CD4-positive, alpha-beta memory T cell (primary cell): ENCODE data around the gene CAPNS1. TPM values are rescaled to one million over a fixed set of nuclear protein-coding genes. Genes with fewer than 3 reads are reported as not detected.
A peak's percentile ranks its signal among the peaks of the same experiment; 100 is the strongest.

Experiments used
- CTCF ChIA-PET: fragments of 350-600 bp; sonication (Branson Sonifier 250); formaldehyde crosslinking; loops from one replicate; lab custom pipeline; 2021; ENCODE audit warnings: inconsistent platforms; ENCODE audit not compliant: partially characterized antibody; lab: Charles Lee
- POLR2A ChIA-PET: fragments of 350-600 bp; sonication (Branson Sonifier 250); formaldehyde crosslinking; loops from one replicate; lab custom pipeline; 2021; ENCODE audit not compliant: partially characterized antibody; lab: Charles Lee
- DNase-seq, 5 donors: peaks; one replicate each; pipeline versions ENCODE4 v3.0.0 to v3.0.0-alpha.2; 2020 to 2022; ENCODE audit warnings: mixed read lengths in 1 of 5
- H3K27ac ChIP-seq: one replicate; pipeline ENCODE4 v1.7.0; 2013; ENCODE audit warnings: low read depth, low read length
- H3K27me3 ChIP-seq: 2 replicates; pipeline ENCODE4 v1.7.0; 2013; ENCODE audit warnings: mild to moderate bottlenecking, low read length, moderate library complexity; ENCODE audit not compliant: insufficient read depth
- H3K36me3 ChIP-seq: 2 replicates; pipeline ENCODE4 v1.7.0; 2013; ENCODE audit warnings: mild to moderate bottlenecking, low read length, moderate library complexity; ENCODE audit not compliant: insufficient read depth
- H3K4me1 ChIP-seq: 2 replicates; pipeline ENCODE4 v1.7.0; 2013; ENCODE audit warnings: mild to moderate bottlenecking, low read length, moderate library complexity; ENCODE audit not compliant: insufficient read depth
- H3K4me3 ChIP-seq, 2 donors: one replicate each; pipeline ENCODE4 v1.7.0; 2013; ENCODE audit warnings: low read length in 2 of 2, mild to moderate bottlenecking in 1 of 2
- H3K9me3 ChIP-seq, 2 donors: one replicate each; pipeline ENCODE4 v1.7.0; 2013; ENCODE audit warnings: low read length in 2 of 2, control low read depth in 1 of 2; ENCODE audit not compliant: control insufficient read depth in 1 of 2
- H3K27ac Mint-ChIP-seq, 7 donors: one replicate each; pipeline ENCODE4 v1.8.0; 2020 to 2021; ENCODE audit warnings: mixed read lengths in 7 of 7, mild to moderate bottlenecking in 6 of 7, inconsistent platforms in 3 of 7, moderate library complexity in 3 of 7
- H3K27me3 Mint-ChIP-seq, 2 donors: one replicate each; pipeline ENCODE4 v1.8.0; 2020 to 2021; ENCODE audit warnings: mixed read lengths in 2 of 2
- H3K36me3 Mint-ChIP-seq, 2 donors: one replicate each; pipeline ENCODE4 v1.8.0; 2020 to 2021; ENCODE audit warnings: mixed read lengths in 2 of 2, inconsistent platforms in 1 of 2, mild to moderate bottlenecking in 1 of 2
- H3K4me1 Mint-ChIP-seq, 4 donors: one replicate each; pipeline ENCODE4 v1.8.0; 2020 to 2021; ENCODE audit warnings: mixed read lengths in 4 of 4, mild to moderate bottlenecking in 1 of 4
- H3K4me3 Mint-ChIP-seq, 8 donors: one replicate each; pipeline ENCODE4 v1.8.0; 2020 to 2021; ENCODE audit warnings: mixed read lengths in 8 of 8, mild to moderate bottlenecking in 7 of 8, moderate library complexity in 6 of 8, inconsistent platforms in 3 of 8
- H3K9me3 Mint-ChIP-seq, 8 donors: one replicate each; pipeline ENCODE4 v1.8.0; 2020 to 2021; ENCODE audit warnings: mixed read lengths in 8 of 8, mild to moderate bottlenecking in 5 of 8, inconsistent platforms in 3 of 8, moderate library complexity in 1 of 8
- intact Hi-C: fragments of 100-400 bp; cut with micrococcal nuclease; formaldehyde crosslinking; loops from one replicate; pipeline ENCODE4 v1.15.1; 2023
- polyA plus RNA-seq, 2 donors: library from polyadenylated mRNA; unstranded; fragments of 300-500 nt; fragmentation: Illumina TruSeq; gene quantifications; one replicate each; pipeline ENCODE4 v1.2.3, GENCODE V29; 2021
- total RNA-seq, 2 experiments: library from RNA; stranded (reverse); gene quantifications; one replicate each; pipeline ENCODE4 v1.2.3, GENCODE V29; 2021

Gene CAPNS1
- total and polyA plus RNA-seq, 4 experiments from 2014 or later, result 123 to 259 (median 220) TPM

DNA sequence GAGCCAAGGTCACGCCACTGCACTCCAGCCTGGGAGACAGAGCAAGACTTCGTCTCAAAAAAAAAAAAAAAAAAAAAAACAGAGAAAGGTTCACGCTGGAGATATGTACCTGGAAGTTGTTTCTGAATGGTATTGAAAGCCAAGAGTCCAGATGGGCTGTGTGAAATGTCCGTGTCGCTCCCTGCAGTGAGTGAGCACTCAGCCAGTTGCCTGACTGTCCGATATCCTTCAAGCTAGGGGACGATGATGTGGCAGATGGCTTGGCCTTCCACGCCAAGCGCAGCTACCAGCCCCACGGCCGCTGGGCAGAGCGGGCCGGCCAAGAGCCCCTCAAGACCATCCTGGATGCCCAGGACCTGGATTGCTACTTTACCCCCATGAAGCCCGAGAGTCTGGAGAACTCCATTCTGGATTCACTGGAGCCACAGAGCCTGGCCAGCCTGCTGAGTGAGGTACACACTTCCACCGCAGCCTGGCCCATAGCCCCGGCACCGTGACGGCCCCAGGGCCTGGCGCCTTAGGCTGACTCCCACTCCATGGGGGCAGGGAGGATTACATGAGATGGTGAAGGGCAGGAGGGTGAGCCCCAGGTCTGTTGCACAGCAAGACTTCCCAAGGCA is 40.6 kb upstream of the CAPNS1 start:
- no peaks in the 10 kb centered on the region for H3K36me3 Mint-ChIP-seq
- no peaks in the 10 kb centered on the region for H3K27me3 ChIP-seq
- H3K9me3 Mint-ChIP-seq, result peaks cover 0 to 1% (median 0%) of the 10 kb centered on the region in 8 donors
- no peak overlapping the region for H3K4me3 Mint-ChIP-seq
- no peaks in the 10 kb centered on the region for H3K4me1 Mint-ChIP-seq
- H3K9me3 ChIP-seq, result no peaks in the 10 kb centered on the region
- ChIA-PET POLR2A (no interaction called here), CTCF (no interaction called here)
- no peak overlapping the region for H3K4me3 ChIP-seq
- no peaks in the 10 kb centered on the region for H3K27me3 Mint-ChIP-seq
- peak overlapping the region in 1 of 7 donors; percentile 36 for H3K27ac Mint-ChIP-seq
- intact Hi-C loops, result no loop called here
- DNase-seq, result no peak
- no peak overlapping the region for H3K27ac ChIP-seq
- H3K4me1 ChIP-seq, result no peaks in the 10 kb centered on the region
- no peaks in the 10 kb centered on the region for H3K36me3 ChIP-seq

DNA sequence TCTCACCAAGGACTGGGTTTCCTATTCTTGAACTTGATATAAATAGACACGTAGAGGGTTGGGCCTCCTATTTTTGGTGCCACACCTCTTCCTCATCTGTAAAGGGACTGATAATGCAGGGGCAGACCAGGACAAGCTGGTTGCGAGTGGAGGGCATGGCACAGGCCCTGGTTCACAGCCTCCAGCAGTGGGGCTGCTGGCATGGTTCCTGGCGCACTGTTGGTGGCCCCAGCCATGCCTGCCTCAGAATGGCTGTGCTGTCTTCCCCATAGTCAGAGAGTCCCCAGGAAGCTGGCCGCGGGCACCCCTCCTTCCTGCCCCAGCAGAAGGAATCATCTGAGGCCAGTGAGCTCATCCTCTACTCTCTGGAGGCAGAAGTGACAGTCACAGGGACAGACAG is 39.4 kb upstream of the CAPNS1 start:
- Mint-ChIP-seq H3K9me3 (peaks cover 0 to 1% (median 0%) of the 10 kb centered on the region in 8 donors), H3K4me3 (no peak overlapping the region), H3K27me3 (no peaks in the 10 kb centered on the region), H3K4me1 (no peaks in the 10 kb centered on the region), H3K36me3 (no peaks in the 10 kb centered on the region), H3K27ac (peak overlapping the region in 1 of 7 donors; percentile 23)
- Histone ChIP-seq H3K9me3 (no peaks in the 10 kb centered on the region), H3K4me3 (no peak overlapping the region), H3K36me3 (no peaks in the 10 kb centered on the region), H3K4me1 (no peaks in the 10 kb centered on the region), H3K27ac (no peak overlapping the region), H3K27me3 (no peaks in the 10 kb centered on the region)
- POLR2A ChIA-PET, result no interaction called here
- CTCF ChIA-PET, result no interaction called here
- DNase-seq, result no peak
- intact Hi-C loops, result no loop called here

DNA sequence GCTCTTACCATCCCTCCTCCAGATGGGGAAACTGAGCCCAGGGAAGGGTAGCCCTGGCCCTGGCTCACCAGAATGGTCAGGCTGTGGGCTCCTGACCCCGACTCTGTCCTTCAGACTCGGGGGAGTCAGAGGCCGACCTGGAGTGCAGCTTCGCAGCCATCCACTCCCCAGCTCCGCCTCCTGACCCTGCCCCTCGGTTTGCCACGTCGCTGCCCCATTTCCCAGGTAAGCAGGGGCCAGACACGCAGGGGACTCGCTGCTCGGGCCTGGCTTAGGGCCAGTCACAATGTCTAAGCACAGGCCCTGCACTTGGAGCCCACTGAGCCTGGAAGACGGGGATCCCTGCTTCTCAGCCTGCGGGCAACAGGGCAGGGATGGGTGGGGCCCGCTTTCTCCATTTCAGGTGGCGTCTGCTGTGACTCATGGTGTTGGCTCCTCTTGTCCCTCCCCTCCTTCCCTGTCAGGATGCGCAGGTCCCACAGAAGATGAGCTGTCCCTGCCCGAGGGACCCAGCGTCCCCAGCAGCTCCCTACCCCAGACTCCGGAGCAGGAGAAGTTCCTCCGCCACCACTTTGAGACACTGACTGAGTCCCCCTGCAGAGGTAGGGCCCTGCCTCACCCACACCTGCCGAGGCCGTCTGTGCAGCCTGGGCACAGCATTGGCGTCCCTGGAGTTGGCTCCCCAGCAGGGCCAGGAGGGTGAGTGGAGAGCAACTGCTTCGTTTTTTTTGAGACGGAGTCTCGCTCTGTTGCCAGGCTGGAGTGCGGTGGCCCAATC is 38.1 kb upstream of the CAPNS1 start:
- H3K36me3 Mint-ChIP-seq, result peaks cover 0 to 3% of the 10 kb centered on the region in 2 donors
- H3K27ac Mint-ChIP-seq, result no peak overlapping the region
- Histone ChIP-seq H3K36me3 (no peaks in the 10 kb centered on the region), H3K4me3 (no peak overlapping the region), H3K4me1 (no peaks in the 10 kb centered on the region), H3K9me3 (no peaks in the 10 kb centered on the region), H3K27ac (no peak overlapping the region), H3K27me3 (no peaks in the 10 kb centered on the region)
- intact Hi-C loops, result no loop called here
- no peaks in the 10 kb centered on the region for H3K27me3 Mint-ChIP-seq
- peaks cover 0 to 1% (median 0%) of the 10 kb centered on the region in 8 donors for H3K9me3 Mint-ChIP-seq
- H3K4me1 Mint-ChIP-seq, result no peaks in the 10 kb centered on the region
- CTCF ChIA-PET, result no interaction called here
- H3K4me3 Mint-ChIP-seq, result no peak overlapping the region
- no peak for DNase-seq
- POLR2A ChIA-PET, result interaction anchor here (1.3 kb wide), 1 partner anchor 13 kb away, joined by 4 read pairs; the partner anchor contains the start of gene POLR2I

DNA sequence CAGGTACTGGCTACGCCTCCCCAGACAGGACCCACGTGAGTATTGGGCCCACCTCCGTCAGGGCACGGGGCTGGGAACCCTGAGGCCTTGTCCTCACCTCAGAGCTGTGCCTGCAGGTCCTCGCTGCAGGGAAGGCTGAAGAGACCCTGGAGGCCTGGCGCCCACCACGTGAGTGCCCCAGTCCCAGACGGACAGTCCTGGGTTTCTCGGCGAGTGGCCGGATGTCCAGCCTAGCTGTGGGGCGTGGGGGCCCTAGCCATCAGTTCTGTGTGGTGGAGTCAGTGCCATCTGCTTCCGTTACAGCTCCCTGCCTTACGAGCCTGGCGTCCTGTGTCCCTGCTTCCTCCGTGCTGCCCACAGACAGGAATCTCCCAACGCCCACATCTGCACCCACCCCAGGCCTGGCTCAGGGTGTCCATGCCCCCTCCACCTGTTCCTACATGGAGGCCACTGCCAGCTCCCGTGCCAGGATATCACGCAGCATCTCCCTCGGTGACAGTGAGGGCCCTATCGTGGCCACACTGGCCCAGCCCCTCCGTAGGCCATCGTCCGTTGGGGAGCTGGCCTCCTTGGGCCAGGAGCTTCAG is 36.7 kb upstream of the CAPNS1 start:
- Mint-ChIP-seq H3K36me3 (peaks cover 0 to 3% of the 10 kb centered on the region in 2 donors), H3K27ac (no peak overlapping the region), H3K9me3 (peaks cover 0 to 1% (median 0%) of the 10 kb centered on the region in 8 donors), H3K4me3 (no peak overlapping the region), H3K4me1 (no peaks in the 10 kb centered on the region), H3K27me3 (no peaks in the 10 kb centered on the region)
- intact Hi-C loops, result no loop called here
- no peak for DNase-seq
- Histone ChIP-seq H3K27ac (no peak overlapping the region), H3K4me3 (no peak overlapping the region), H3K4me1 (no peaks in the 10 kb centered on the region), H3K9me3 (no peaks in the 10 kb centered on the region), H3K36me3 (no peaks in the 10 kb centered on the region), H3K27me3 (no peaks in the 10 kb centered on the region)
- ChIA-PET POLR2A (interaction anchor here (0.7 to 1.3 kb wide), 2 partner anchors 12 to 89 kb away, joined by 3 to 4 read pairs; partner anchors contain the start of genes ALKBH6 and POLR2I), CTCF (no interaction called here)

DNA sequence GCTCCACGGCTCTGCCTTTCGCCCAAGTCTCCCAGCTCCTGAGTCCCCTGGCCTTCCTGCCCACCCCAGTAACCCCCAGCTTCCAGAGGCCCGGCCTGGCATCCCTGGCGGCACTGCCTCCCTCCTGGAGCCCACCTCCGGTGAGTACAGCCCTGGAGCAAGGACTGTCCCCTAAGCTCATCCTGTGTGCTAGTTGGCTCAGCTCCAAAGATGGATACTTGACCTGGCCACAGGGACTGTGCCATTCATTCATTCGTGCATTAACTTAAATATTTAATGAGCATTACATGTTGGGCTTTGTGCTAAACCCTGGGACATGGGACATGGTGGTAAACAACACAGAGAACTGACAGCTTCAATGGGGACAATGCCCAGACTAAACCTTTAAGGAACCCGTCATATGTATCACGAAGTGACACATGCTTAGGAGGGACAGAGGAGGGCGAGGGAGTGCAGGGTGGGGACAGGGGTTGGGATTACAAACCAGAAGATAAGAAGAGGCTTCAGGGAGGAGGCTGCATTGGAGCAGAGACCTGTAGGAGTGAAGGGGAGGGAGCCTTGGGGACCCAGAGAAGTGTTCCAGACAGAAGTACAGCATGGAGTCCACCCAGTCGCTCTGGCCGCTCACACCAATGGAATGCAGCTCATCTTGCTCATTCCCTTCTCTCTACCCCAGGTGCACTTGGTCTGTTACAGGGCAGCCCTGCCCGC is 35.9 kb upstream of the CAPNS1 start:
- DNase-seq, result no peak
- H3K4me1 ChIP-seq, result no peaks in the 10 kb centered on the region
- ChIA-PET CTCF (no interaction called here), POLR2A (interaction anchor here (3.3 kb wide), 1 partner anchor 12 kb away, joined by 12 read pairs; the partner anchor contains the start of genes POLR2I and TBCB)
- Mint-ChIP-seq H3K9me3 (no peaks in the 10 kb centered on the region), H3K4me3 (no peak overlapping the region), H3K27me3 (no peaks in the 10 kb centered on the region), H3K36me3 (peaks cover 0 to 6% of the 10 kb centered on the region in 2 donors), H3K27ac (peak overlapping the region in 1 of 7 donors; percentile 53), H3K4me1 (no peaks in the 10 kb centered on the region)
- no peaks in the 10 kb centered on the region for H3K9me3 ChIP-seq
- no peaks in the 10 kb centered on the region for H3K27me3 ChIP-seq
- H3K4me3 ChIP-seq, result no peak overlapping the region
- H3K27ac ChIP-seq, result no peak overlapping the region
- intact Hi-C loops, result no loop called here
- no peaks in the 10 kb centered on the region for H3K36me3 ChIP-seq

DNA sequence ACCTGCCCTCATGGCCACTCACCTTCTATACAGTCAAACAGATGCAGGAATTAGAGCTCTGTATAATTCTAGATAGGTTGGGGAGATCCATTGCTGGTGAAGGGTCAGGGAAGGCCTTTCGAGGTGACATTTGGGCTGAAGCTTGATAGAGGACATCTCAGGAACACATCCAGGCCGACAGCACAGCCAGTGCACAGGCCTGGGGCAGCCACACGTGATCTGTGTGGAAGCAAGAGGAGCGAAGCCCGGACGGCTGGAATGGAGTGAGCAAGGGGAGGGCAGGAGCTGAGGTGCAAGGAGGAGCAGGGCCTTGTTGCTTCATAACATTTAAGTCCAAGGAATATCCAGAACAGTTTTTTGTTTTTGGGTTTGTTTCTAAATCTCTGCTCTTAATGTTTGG is 33.4 kb upstream of the CAPNS1 start:
- H3K9me3 Mint-ChIP-seq, result no peaks in the 10 kb centered on the region

More for the DNA sequence above, 33.4 kb upstream of the CAPNS1 start:
- ChIA-PET CTCF (no interaction called here), POLR2A (interaction anchor here (0.6 to 3.3 kb wide), 3 partner anchors 9 to 206 kb away, joined by 3 to 12 read pairs (median 3); partner anchors contain the start of genes POLR2I and TBCB)
- Mint-ChIP-seq H3K27me3 (no peaks in the 10 kb centered on the region), H3K4me1 (no peaks in the 10 kb centered on the region), H3K36me3 (peaks cover 0 to 9% of the 10 kb centered on the region in 2 donors), H3K4me3 (no peak overlapping the region), H3K27ac (peak overlapping the region in 4 of 7 donors; percentile 17 to 77 (median 32))
- Histone ChIP-seq H3K4me3 (no peak overlapping the region), H3K9me3 (no peaks in the 10 kb centered on the region), H3K27me3 (no peaks in the 10 kb centered on the region), H3K4me1 (no peaks in the 10 kb centered on the region), H3K27ac (no peak overlapping the region), H3K36me3 (no peaks in the 10 kb centered on the region)
- DNase-seq, result no peak
- intact Hi-C loops, result no loop called here
